ENCODE results near the gene HFE.
"Not testable (repeated sequence)": the region's sequence is repeated elsewhere in the genome, so short reads cannot be mapped to it uniquely, and the experiment has no call there.

HFE gene

GRCh38 chr6:26087284-26088115, at the start of gene HFE:
HFE (plus strand) TSS chr6:26087429; CDS start chr6:26087441, 12 bp downstream.
- FAIRE-seq: no peak

DNA sequence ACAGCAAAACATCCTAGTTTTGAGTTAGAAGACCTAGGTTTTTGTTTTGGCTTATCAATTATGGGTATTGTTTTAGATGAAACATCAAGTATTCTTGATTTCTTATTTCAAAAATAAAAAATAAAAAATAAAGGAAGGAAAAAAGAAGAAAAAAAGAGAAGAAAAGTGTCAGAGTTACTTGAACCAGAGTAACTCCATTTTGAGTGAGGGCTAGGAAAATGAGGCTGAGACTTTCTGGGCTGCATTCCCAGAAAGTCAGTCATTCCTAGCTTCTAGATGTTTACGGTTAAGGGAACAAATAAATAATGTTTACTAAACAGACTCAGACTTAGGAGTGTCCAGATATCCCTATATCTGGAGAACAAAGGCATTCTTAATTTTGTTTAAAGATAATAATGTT, 45.3 kb upstream of the HFE start:
- FAIRE-seq: no peak

DNA sequence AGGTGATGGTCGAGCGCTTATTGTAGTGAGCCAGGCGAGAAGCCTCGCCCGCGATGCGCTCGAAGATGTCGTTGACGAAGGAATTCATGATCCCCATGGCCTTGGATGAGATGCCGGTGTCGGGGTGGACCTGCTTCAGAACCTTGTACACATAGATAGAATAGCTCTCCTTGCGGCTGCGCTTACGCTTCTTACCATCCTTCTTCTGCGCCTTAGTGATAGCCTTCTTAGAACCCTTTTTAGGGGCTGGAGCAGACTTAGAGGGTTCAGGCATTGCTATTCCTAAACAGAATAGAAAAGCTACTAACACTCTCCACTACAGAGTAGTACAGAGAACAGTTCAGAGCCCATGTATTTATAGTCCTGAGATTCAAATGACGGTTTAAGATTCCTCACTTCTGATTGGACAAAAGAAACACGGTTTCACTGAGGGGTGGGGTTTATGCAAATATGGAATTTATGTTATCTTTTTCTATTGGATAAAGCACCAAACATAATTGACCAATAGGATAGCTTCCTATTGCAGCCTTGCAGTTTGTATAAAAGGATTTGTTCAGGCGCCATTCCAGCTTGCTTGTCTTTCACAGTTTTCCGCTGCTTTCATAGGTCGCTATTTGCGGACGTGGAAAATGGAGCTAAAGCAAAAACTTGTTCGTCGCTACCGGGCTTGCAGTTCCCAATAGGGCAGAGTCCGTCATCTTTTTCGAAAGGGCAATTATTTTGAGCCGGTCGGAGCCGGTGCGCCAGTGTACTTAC, 43.7 kb upstream of the HFE start:
- peak; percentile 94 for FAIRE-seq

GRCh38 chr6:26044140-26045064, 42.8 kb upstream of the HFE start:
- FAIRE-seq: no peak

GRCh38 chr6:26045065-26045927, 41.9 kb upstream of the HFE start:
- FAIRE-seq: no peak

DNA sequence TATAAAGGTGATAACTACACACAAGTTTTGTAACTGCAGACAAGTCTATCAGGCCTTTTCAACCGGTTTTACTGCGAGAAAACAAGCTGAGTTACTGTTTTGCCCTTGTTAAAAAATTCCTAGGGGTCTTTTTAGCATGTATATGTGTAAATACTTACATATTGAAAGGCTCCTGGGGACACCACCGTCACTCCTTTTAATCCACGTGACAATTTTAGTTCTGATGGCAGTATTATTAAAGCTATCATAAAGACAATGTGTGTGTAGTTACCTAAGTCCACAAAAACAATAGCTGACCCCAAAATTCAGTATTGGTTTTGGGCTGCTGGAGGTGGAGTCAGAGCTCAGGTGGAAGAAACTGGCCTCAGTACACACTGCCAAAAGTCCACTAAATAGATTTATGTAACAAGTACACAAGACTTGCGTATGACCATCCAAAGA, 41.3 kb upstream of the HFE start:
- no peak for FAIRE-seq

GRCh38 chr6:26047329-26047728, 39.9 kb upstream of the HFE start:
- not testable (repeated sequence) for FAIRE-seq

DNA sequence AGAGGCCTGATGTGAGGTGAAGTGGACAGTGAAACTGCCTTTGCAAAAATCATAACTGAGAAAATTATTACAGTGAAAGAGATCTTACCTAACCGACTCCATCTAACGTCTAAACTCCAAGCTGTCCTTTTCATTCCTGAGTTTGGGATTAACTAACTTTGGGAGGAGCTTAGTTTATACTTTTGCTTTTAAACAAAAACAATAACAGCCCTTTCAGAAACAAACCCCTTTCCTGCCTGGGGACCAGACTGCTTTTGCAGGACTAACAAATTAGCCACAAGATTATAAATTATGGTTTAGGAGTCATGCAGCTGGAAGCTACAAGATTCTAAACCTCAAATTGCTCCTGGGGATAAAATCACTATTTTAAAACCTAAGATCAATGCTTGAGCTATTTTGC, 38.6 kb upstream of the HFE start:
- FAIRE-seq: no peak

GRCh38 chr6:26051665-26052310, 35.4 kb upstream of the HFE start:
- FAIRE-seq: no peak

DNA sequence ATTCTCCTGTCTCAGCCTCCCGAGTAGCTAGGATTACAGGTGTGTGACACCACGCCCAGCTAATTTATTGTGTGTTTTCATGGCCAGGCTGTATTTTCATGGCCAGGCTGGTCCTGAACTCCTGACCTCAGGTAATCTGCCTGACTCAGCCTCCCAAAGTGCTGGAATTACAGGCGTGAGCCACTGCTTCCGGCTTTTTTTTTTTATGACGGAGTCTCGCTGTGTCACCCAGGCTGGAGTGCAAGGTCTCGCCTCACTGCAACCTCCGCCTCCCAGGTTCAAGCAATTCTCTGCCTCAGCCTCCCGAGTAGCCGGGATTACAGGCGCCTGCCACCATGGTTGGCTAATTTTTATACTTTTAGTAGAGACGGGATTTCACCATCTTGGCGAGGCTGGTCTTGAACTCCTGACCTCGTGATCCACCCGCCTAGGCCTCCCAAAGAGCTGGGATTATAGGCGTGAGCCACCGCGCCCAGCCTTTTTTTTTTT, 34.4 kb upstream of the HFE start:
- not testable (repeated sequence) for FAIRE-seq

DNA sequence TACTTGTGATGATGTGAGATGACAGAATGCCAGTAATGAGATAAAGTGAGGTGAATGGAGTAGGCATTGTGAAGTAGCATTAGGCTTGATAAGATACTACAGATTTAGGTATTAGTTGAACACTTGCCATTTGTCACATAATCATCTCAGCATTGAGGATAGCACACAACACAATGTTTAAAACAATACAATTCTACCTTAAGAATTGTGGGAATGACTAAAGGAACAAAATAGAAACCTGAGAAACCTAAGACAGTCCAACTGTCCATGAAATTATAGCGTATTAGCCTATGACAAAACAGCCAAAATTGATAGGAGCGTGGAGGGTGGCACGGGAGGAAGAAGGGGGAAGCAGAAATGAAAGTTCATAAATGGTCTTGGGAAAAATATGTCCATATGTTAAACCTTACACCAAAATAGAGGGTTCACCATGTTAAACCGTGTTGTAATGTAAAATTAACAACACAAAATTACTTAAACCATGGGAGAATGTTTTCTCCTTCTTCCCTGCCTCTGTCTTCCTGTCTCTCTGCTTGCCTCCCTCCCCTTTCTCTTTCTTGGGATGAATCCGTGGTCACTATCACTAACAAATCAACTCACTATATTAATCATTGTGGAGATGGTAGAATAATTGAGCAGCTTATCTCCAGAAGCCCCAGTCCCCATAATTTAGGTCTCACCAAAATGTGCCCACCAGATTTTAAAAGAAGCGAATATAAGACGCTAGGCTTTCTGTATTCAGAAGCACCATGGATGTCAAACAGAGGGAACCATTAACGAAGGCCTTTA, 33.0 kb upstream of the HFE start:
- no peak for FAIRE-seq

DNA sequence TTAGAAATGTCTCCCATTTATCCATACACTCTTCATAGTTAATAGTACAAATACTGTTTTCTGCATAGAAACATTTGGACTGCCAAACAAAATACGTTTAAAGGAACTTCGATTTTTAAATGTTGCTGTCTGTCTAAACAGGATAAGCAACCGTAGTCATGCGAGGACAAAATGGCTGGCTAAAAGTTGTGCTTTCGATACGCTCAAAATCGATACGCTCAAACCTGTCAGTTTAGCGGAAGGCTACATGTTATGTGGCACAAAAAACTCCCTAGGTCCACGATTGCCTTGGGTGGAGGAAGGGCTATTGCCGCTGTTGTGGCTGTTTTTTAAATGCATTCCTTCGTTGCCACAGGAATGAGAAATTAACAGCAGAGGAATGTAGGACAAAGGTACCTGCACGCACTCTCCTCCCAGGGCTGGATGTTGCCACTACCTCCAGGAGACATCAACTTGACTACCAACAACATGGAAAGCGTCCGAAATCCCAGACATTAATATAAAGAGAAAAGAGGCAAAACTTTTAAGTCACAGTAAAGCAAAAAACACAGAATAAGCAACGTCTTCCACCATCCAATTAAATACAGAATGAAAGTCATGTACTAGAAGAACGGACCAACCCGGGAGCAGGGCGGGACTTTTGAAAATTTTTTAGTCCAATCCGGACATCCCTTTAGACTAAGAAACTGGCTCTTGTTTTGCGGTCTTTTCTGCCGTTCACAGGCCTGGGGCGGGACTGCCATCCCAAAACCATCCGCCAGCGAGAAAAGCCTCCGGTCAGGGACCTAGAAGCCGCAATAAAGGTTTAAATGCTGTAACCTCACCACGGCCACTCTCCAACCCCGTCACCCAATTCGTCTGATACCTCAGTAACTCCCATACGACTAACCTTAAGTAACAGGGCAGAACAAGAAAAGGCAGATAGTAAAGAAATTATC, 32.2 kb upstream of the HFE start:
- no peak for FAIRE-seq

DNA sequence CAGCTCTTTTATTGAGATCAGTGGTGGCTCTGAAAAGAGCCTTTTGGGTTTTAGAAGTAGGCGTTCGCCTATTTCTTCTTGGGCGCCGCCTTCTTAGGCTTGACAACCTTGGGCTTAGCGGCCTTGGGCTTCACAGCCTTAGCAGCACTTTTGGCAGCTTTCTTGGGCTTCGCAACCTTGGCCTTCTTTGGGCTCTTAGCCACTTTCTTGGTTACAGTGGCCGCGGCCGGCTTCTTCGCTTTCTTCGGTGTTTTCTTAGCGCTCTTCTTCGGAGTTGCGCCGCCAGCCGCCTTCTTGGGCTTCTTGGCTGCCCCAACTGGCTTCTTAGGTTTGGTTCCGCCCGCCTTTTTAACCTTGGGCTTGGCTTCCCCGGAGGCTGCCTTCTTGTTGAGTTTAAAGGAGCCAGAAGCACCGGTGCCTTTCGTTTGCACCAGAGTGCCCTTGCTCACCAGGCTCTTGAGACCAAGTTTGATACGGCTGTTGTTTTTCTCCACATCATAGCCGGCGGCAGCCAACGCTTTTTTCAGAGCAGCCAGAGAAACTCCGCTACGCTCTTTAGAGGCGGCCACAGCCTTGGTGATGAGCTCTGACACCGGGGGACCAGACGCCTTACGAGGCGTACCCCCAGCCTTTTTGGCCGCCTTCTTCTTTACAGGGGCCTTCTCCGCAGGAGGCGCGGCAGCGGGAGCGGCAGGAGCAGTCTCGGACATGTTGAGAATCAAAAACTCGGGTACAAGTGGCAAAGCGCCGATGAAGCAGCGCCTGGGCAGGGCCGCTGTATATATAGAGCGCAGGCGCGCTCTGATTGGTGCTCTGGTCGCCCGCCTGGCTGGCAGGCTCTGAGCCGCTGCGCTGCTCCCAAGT, 31.3 kb upstream of the HFE start:
- FAIRE-seq: no peak

DNA sequence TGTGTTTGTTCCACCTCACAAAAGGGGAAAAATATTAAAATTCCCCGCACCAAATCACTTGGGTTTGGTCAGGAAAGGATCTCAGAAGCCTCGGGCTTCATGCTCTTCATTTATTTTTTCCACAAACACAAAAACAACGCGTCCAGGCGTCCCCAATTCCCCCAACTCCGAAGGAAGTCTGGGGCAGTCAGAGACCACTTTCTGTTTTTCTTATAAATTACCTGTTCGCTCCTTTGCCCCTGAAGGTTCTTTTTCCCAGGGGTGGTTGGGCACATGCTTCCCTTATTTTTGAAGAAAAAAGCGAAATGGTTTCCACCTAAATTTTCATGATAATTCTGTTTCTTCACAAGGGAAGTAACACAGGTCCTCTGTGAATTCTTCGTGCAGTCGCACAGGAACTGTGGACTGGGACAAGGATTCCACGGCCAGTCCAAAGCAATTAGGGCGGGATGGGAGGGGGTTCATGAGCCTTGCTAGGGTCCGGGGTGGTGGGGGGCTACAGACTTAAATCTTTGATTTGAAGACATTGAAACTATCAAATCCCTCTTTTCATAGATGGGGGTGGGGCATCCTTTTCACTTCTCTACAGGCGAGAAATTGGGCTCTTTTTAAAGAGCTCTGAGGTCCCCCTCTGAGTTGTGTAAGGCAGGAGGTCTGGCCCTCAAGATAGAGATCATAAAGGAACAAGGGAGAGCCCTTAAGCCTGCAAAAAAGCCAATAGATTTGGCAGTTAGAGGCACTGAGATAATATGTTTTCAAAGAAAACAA, 30.5 kb upstream of the HFE start:
- no peak for FAIRE-seq

DNA sequence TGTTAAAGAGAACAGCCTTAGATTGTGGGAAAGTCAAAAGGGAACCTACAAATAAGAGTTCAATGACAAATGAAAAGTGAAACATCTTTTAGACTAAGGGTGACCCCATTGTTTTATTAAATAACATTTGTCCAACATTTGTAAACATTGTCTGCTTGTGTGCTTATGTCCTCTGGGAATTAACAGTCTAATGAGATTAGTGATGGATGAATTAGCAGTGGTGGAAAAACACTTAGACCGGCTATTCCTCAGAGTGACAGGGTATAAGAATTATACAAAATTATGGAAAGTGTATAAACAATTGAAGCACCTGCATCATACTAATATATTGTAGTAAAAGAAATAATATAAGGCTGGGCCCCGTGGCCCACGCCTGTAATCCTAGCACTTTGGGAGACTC, 29.3 kb upstream of the HFE start:
- no peak for FAIRE-seq

DNA sequence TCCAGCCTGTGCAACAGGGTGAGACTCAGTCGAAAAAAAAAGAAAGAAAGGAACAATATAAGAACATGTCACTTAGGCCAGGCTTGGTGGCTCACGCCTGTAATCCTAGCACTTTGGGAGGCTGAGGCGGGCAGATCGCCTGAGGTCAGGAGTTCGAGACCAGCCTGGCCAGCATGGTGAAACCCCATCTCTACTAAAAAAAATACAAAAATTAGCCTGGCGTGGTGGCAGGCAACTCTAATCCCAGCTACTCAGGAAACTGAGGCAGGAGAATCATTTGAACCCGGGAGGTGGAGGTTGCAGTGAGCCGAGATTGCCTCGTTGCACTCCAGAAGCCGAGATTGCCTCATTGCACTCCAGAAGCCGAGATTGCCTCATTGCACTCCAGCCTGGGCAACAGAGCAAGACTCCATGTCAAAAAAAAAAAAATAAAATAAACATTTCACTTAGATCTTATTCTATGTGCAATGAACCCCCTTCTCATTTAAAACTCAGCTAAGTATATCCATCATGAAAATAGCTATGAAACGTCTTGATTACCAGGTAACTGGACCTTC, 28.7 kb upstream of the HFE start:
- not testable (repeated sequence) for FAIRE-seq

- FAIRE-seq: no peak
These were observed 27.3 kb upstream of the HFE start for GRCh38 chr6:26059941-26060340.
